Testis (tissue), 3 donors: ENCODE data around the gene ASIC4. TPM values are rescaled to one million over a fixed set of nuclear protein-coding genes. Genes with fewer than 3 reads are reported as not detected.
A peak's percentile ranks its signal among the peaks of the same experiment; 100 is the strongest.

ENCODE experiments used
- DNase-seq: peaks from one replicate; pipeline ENCODE4 v3.0.0-alpha.2; 2019
- H3K27ac ChIP-seq, 2 donors: fragments of 200-600 bp; sonication (generic); one replicate each; pipeline ENCODE4 v1.5.1; 2019
- H3K27me3 ChIP-seq: fragments of 200-600 bp; sonication (generic); one replicate; pipeline ENCODE4 v1.5.1; 2019
- H3K36me3 ChIP-seq: fragments of 200-600 bp; sonication (generic); one replicate; pipeline ENCODE4 v1.5.1; 2017; ENCODE audit warnings: low read depth; ENCODE audit errors: missing control alignments
- H3K4me1 ChIP-seq: fragments of 200-600 bp; sonication (generic); one replicate; pipeline ENCODE4 v1.5.1; 2019
- H3K4me3 ChIP-seq, 2 donors: fragments of 200-600 bp; sonication (generic); one replicate each; pipeline ENCODE4 v1.5.1; 2017 to 2019
- H3K9me3 ChIP-seq: fragments of 200-600 bp; sonication (generic); one replicate; pipeline ENCODE4 v1.5.1; 2017
- CTCF ChIP-seq, 3 experiments: fragments of 450-650 bp in 2 of 3; fragments of 200-600 bp in 1 of 3; sonication (generic) in 1 of 3; IDR thresholded peaks; one replicate each; pipeline ENCODE4 v1.5.1; 2016 to 2019; ENCODE audit warnings: antibody characterized with exemption in 3 of 3, mild to moderate bottlenecking in 2 of 3, moderate library complexity in 1 of 3
- POLR2A ChIP-seq: fragments of 450-650 bp; IDR thresholded peaks from one replicate; pipeline ENCODE4 v1.6.1; 2017; ENCODE audit warnings: antibody characterized with exemption, mild to moderate bottlenecking, moderate library complexity
- WGBS, 2 donors: methylation state at CpG; one replicate each; pipeline ENCODE4 v1.1.5; 2018; 5-methylcytosine and 5-hydroxymethylcytosine counted together
- intact Hi-C: fragments of 100-400 bp; cut with DNase I; formaldehyde crosslinking; loops from one replicate; pipeline ENCODE4 v1.15.1; 2023; ENCODE audit warnings: low total_unique reads
- polyA plus RNA-seq: library from polyadenylated mRNA; stranded (reverse); fragments of 350-450 nt; fragmentation: Illumina TruSeq; extraction: RNeasy Lipid Tissue Mini Kit (QIAGEN cat#74804); gene quantifications from one replicate; pipeline ENCODE4 v1.2.3, GENCODE V29; 2014; ENCODE audit warnings: low read depth, low replicate concordance; ENCODE audit not compliant: insufficient read depth
- total RNA-seq, 2 donors: library from RNA; depleted of rRNA; stranded (reverse); fragments of >200 nt; gene quantifications; one replicate each; pipeline ENCODE4 v1.2.3, GENCODE V29; 2016

Gene ASIC4
- total and polyA plus RNA-seq, 3 donors from 2014 or later = 1.5 to 4.6 (median 2.0) TPM

GRCh38 chr2:219574484-219575311 is 60.4 kb downstream of the ASIC4 start:
- peak overlapping the region in 1 of 2 donors; percentile 53 for H3K27ac ChIP-seq
- intact Hi-C loops = no loop called here
- no peak overlapping the region for H3K4me3 ChIP-seq
- TF ChIP-seq CTCF (IDR thresholded peaks at IDR 0.05) (no peak), POLR2A (no peak)
- H3K27me3 ChIP-seq = no peaks in the 10 kb centered on the region
- DNase-seq = peak; percentile 76
- no peaks in the 10 kb centered on the region for H3K9me3 ChIP-seq
- 67 to 68% methylated on average over 11 to 22 of the region's 22 CpGs for WGBS, 2 donors
- H3K4me1 ChIP-seq = peaks cover 21% of the 10 kb centered on the region
- H3K36me3 ChIP-seq = no peaks in the 10 kb centered on the region

- TF ChIP-seq POLR2A (no peak), CTCF (IDR thresholded peaks at IDR 0.05) (no peak)
- no peaks in the 10 kb centered on the region for H3K27me3 ChIP-seq
- DNase-seq = no peak
- no peaks in the 10 kb centered on the region for H3K36me3 ChIP-seq
- H3K27ac ChIP-seq = no peak overlapping the region
- H3K9me3 ChIP-seq = no peaks in the 10 kb centered on the region
- H3K4me1 ChIP-seq = peaks cover 18% of the 10 kb centered on the region
- WGBS, 2 donors = 79 to 82% methylated on average over 5 to 6 of the region's 6 CpGs
- H3K4me3 ChIP-seq = no peak overlapping the region
- intact Hi-C loops = no loop called here
Observed at GRCh38 chr2:219575566-219576504, 61.6 kb downstream of the ASIC4 start.

GRCh38 chr2:219576505-219577388 is 62.5 kb downstream of the ASIC4 start:
- H3K27ac ChIP-seq = no peak overlapping the region
- H3K36me3 ChIP-seq = no peaks in the 10 kb centered on the region
- peaks cover 16% of the 10 kb centered on the region for H3K4me1 ChIP-seq
- intact Hi-C loops = no loop called here
- H3K4me3 ChIP-seq = no peak overlapping the region
- no peak for TF ChIP-seq POLR2A
- TF ChIP-seq CTCF (IDR thresholded peaks at IDR 0.05) = no peak
- DNase-seq = peak; percentile 75
- H3K9me3 ChIP-seq = no peaks in the 10 kb centered on the region
- H3K27me3 ChIP-seq = no peaks in the 10 kb centered on the region
- WGBS, 2 donors = 23 to 42% methylated on average over 7 to 15 of the region's 15 CpGs

- no peak for TF ChIP-seq POLR2A
- Histone ChIP-seq H3K4me1 (peaks cover 9% of the 10 kb centered on the region), H3K27me3 (no peaks in the 10 kb centered on the region), H3K4me3 (no peak overlapping the region), H3K36me3 (no peaks in the 10 kb centered on the region), H3K27ac (no peak overlapping the region), H3K9me3 (no peaks in the 10 kb centered on the region)
- DNase-seq = no peak
- intact Hi-C loops = no loop called here
- 80 to 81% methylated on average over 8 of the region's 8 CpGs for WGBS, 2 donors
Observed at GRCh38 chr2:219578811-219579613, 64.7 kb downstream of the ASIC4 start.
